Activated CD4-positive, alpha-beta memory T cell treated with anti-CD3 and anti-CD28 coated beads for 36 hours (primary cell): Measurements from ENCODE around the gene P2RY14. TPM values are rescaled to one million over a fixed set of nuclear protein-coding genes. Genes with fewer than 3 reads are reported as not detected.

Experiments
- CTCF ChIA-PET: fragments of 350-600 bp; sonication (Branson Sonifier 250); formaldehyde crosslinking; loops from one replicate; lab custom pipeline; 2021; ENCODE audit warnings: antibody characterized with exemption, inconsistent platforms; lab: Charles Lee
- POLR2A ChIA-PET: fragments of 350-600 bp; sonication (Branson Sonifier 250); formaldehyde crosslinking; loops from one replicate; lab custom pipeline; 2021; ENCODE audit warnings: antibody characterized with exemption; lab: Charles Lee
- DNase-seq: peaks from one replicate; pipeline ENCODE4 v3.0.0-alpha.2; 2020
- H3K27ac Mint-ChIP-seq: one replicate; pipeline ENCODE4 v1.8.0; 2021; ENCODE audit warnings: mixed read lengths
- H3K27me3 Mint-ChIP-seq: one replicate; pipeline ENCODE4 v1.8.0; 2021; ENCODE audit warnings: mixed read lengths
- H3K36me3 Mint-ChIP-seq: one replicate; pipeline ENCODE4 v1.8.0; 2021; ENCODE audit warnings: mixed read lengths
- H3K4me1 Mint-ChIP-seq: one replicate; pipeline ENCODE4 v1.8.0; 2021; ENCODE audit warnings: low read depth, mixed read lengths
- H3K4me3 Mint-ChIP-seq: one replicate; pipeline ENCODE4 v1.8.0; 2021; ENCODE audit warnings: mild to moderate bottlenecking, mixed read lengths
- H3K9me3 Mint-ChIP-seq: one replicate; pipeline ENCODE4 v1.8.0; 2021; ENCODE audit warnings: mixed read lengths
- intact Hi-C: fragments of 100-400 bp; cut with micrococcal nuclease; formaldehyde crosslinking; loops from one replicate; pipeline ENCODE4 v1.15.1; 2023
- total RNA-seq, 2 experiments: library from RNA; stranded (reverse); gene quantifications; one replicate each; pipeline ENCODE4 v1.2.3, GENCODE V29; 2021

The P2RY14 gene
- total RNA-seq, 2 experiments from 2014 or later, result 0.17 to 0.26 TPM

GRCh38 chr3:151301787-151302186, 23.4 kb upstream of the P2RY14 start:
- no peak overlapping the region for H3K27ac Mint-ChIP-seq
- DNase-seq, result no peak
- H3K4me3 Mint-ChIP-seq, result no peak overlapping the region
- no peaks in the 10 kb centered on the region for H3K9me3 Mint-ChIP-seq
- ChIA-PET POLR2A (no interaction called here), CTCF (interaction anchor here (1.5 to 1.6 kb wide), 2 partner anchors 10 to 26 kb away, joined by 4 read pairs; no protein-coding TSS in a partner anchor)
- peaks cover 52% of the 10 kb centered on the region for H3K4me1 Mint-ChIP-seq
- H3K27me3 Mint-ChIP-seq, result peaks cover 35% of the 10 kb centered on the region
- H3K36me3 Mint-ChIP-seq, result no peaks in the 10 kb centered on the region
- intact Hi-C loops, result loop anchor here (2.0 kb wide), 1 partner anchor 15 kb away; the partner anchor contains the start of gene GPR87

GRCh38 chr3:151300539-151300938, 22.2 kb upstream of the P2RY14 start:
- ChIA-PET CTCF (interaction anchor here (1.5 to 2.4 kb wide), 2 partner anchors 9 to 132 kb away, joined by 4 to 6 read pairs; no protein-coding TSS in a partner anchor), POLR2A (interaction anchor here (0.7 kb wide), 1 partner anchor 99 kb away, joined by 3 read pairs; no protein-coding TSS in a partner anchor)
- Mint-ChIP-seq H3K27me3 (peaks cover 35% of the 10 kb centered on the region), H3K4me1 (peaks cover 41% of the 10 kb centered on the region), H3K9me3 (no peaks in the 10 kb centered on the region), H3K27ac (no peak overlapping the region), H3K4me3 (no peak overlapping the region), H3K36me3 (no peaks in the 10 kb centered on the region)
- no peak for DNase-seq
- intact Hi-C loops, result loop anchor here (2.0 kb wide), 1 partner anchor 16 kb away; the partner anchor contains the start of gene GPR87

GRCh38 chr3:151299006-151299405, 20.7 kb upstream of the P2RY14 start:
- Mint-ChIP-seq H3K9me3 (no peaks in the 10 kb centered on the region), H3K27me3 (peaks cover 38% of the 10 kb centered on the region)

GRCh38 chr3:151297429-151297828, 19.1 kb upstream of the P2RY14 start:
- no peak overlapping the region for H3K4me3 Mint-ChIP-seq
- H3K27me3 Mint-ChIP-seq, result peaks cover 30% of the 10 kb centered on the region
- no peak overlapping the region for H3K27ac Mint-ChIP-seq
- POLR2A ChIA-PET, result no interaction called here
- no peak for DNase-seq
- H3K9me3 Mint-ChIP-seq, result no peaks in the 10 kb centered on the region
- no peaks in the 10 kb centered on the region for H3K36me3 Mint-ChIP-seq
- peaks cover 15% of the 10 kb centered on the region for H3K4me1 Mint-ChIP-seq
- CTCF ChIA-PET, result interaction anchor here (1.2 to 1.9 kb wide), 3 partner anchors 13 to 171 kb away, joined by 3 to 5 read pairs (median 3); no protein-coding TSS in a partner anchor
- intact Hi-C loops, result no loop called here

More at GRCh38 chr3:151299006-151299405, 20.7 kb upstream of the P2RY14 start:
- intact Hi-C loops, result no loop called here
- no peak overlapping the region for H3K4me3 Mint-ChIP-seq
- ChIA-PET POLR2A (interaction anchor here (0.5 kb wide), 1 partner anchor 93 kb away, joined by 3 read pairs; no protein-coding TSS in a partner anchor), CTCF (interaction anchor here (1.3 to 2.4 kb wide), 4 partner anchors 15 to 131 kb away, joined by 3 to 7 read pairs (median 6); no protein-coding TSS in a partner anchor)
- no peaks in the 10 kb centered on the region for H3K36me3 Mint-ChIP-seq
- H3K27ac Mint-ChIP-seq, result no peak overlapping the region
- DNase-seq, result no peak
- peaks cover 29% of the 10 kb centered on the region for H3K4me1 Mint-ChIP-seq

GRCh38 chr3:151296226-151296625, 17.9 kb upstream of the P2RY14 start:
- no peak for DNase-seq
- ChIA-PET POLR2A (no interaction called here), CTCF (interaction anchor here (1.3 kb wide), 1 partner anchor 128 kb away, joined by 3 read pairs; no protein-coding TSS in a partner anchor)
- H3K9me3 Mint-ChIP-seq, result no peaks in the 10 kb centered on the region
- H3K4me3 Mint-ChIP-seq, result no peak overlapping the region
- H3K27ac Mint-ChIP-seq, result no peak overlapping the region
- H3K36me3 Mint-ChIP-seq, result no peaks in the 10 kb centered on the region
- H3K27me3 Mint-ChIP-seq, result peaks cover 29% of the 10 kb centered on the region
- peaks cover 6% of the 10 kb centered on the region for H3K4me1 Mint-ChIP-seq
- intact Hi-C loops, result no loop called here

GRCh38 chr3:151293127-151293526, 14.8 kb upstream of the P2RY14 start:
- Mint-ChIP-seq H3K9me3 (no peaks in the 10 kb centered on the region), H3K4me1 (no peaks in the 10 kb centered on the region), H3K27me3 (peaks cover 15% of the 10 kb centered on the region), H3K4me3 (no peak overlapping the region), H3K27ac (no peak overlapping the region), H3K36me3 (no peaks in the 10 kb centered on the region)
- ChIA-PET CTCF (interaction anchor here (0.6 to 2.3 kb wide), 6 partner anchors 33 to 716 kb away, joined by 3 to 13 read pairs (median 8); no protein-coding TSS in a partner anchor), POLR2A (interaction anchor here (1.4 kb wide), 1 partner anchor 23 kb away, joined by 4 read pairs; the partner anchor contains the start of gene GPR87)
- DNase-seq, result no peak
- intact Hi-C loops, result no loop called here

- Mint-ChIP-seq H3K27me3 (peaks cover 9% of the 10 kb centered on the region), H3K4me3 (no peak overlapping the region), H3K4me1 (no peaks in the 10 kb centered on the region), H3K36me3 (no peaks in the 10 kb centered on the region), H3K27ac (no peak overlapping the region), H3K9me3 (no peaks in the 10 kb centered on the region)
- ChIA-PET POLR2A (no interaction called here), CTCF (interaction anchor here (1.0 to 1.1 kb wide), 2 partner anchors 14 to 134 kb away, joined by 3 read pairs; no protein-coding TSS in a partner anchor)
- intact Hi-C loops, result loop anchor here (1.0 to 2.0 kb wide), 2 partner anchors 37 to 548 kb away; no protein-coding TSS in a partner anchor
- no peak for DNase-seq
These were observed 12.3 kb upstream of the P2RY14 start for GRCh38 chr3:151290673-151291072.

GRCh38 chr3:151289445-151289844, 11.1 kb upstream of the P2RY14 start:
- Mint-ChIP-seq H3K36me3 (no peaks in the 10 kb centered on the region), H3K27me3 (peaks cover 6% of the 10 kb centered on the region), H3K4me1 (peaks cover under 1% of the 10 kb centered on the region), H3K27ac (no peak overlapping the region), H3K4me3 (no peak overlapping the region), H3K9me3 (no peaks in the 10 kb centered on the region)
- DNase-seq, result no peak
- CTCF ChIA-PET, result interaction anchor here (1.0 to 2.0 kb wide), 3 partner anchors 38 to 122 kb away, joined by 4 to 11 read pairs (median 7); no protein-coding TSS in a partner anchor
- POLR2A ChIA-PET, result no interaction called here
- intact Hi-C loops, result loop anchor here (10.0 kb wide), 1 partner anchor 745 kb away; the partner anchor contains the start of genes EIF2A and SERP1

GRCh38 chr3:151285940-151286339, 7.6 kb upstream of the P2RY14 start:
- H3K36me3 Mint-ChIP-seq, result no peaks in the 10 kb centered on the region
- no peak overlapping the region for H3K4me3 Mint-ChIP-seq
- POLR2A ChIA-PET, result no interaction called here
- no peak overlapping the region for H3K27ac Mint-ChIP-seq
- no peaks in the 10 kb centered on the region for H3K27me3 Mint-ChIP-seq
- intact Hi-C loops, result loop anchor here (2.0 to 10.0 kb wide), 2 partner anchors 199 to 741 kb away; partner anchors contain the start of genes EIF2A and SERP1
- CTCF ChIA-PET, result interaction anchor here (0.7 to 4.6 kb wide), 7 partner anchors 39 to 137 kb away, joined by 3 to 48 read pairs (median 3); partner anchors contain the start of gene P2RY13
- DNase-seq, result no peak
- peaks cover 21% of the 10 kb centered on the region for H3K4me1 Mint-ChIP-seq
- H3K9me3 Mint-ChIP-seq, result no peaks in the 10 kb centered on the region

GRCh38 chr3:151283907-151284461, 5.6 kb upstream of the P2RY14 start:
- H3K4me3 Mint-ChIP-seq, result no peak overlapping the region
- intact Hi-C loops, result loop anchor here (1.0 to 10.0 kb wide), 9 partner anchors 21 to 739 kb away; partner anchors contain the start of genes EIF2A, GPR87, P2RY13 and SERP1

GRCh38 chr3:151283387-151283786, 5.0 kb upstream of the P2RY14 start:
- no peak for DNase-seq
- intact Hi-C loops, result loop anchor here (1.0 to 10.0 kb wide), 7 partner anchors 33 to 739 kb away; partner anchors contain the start of genes EIF2A, GPR87, P2RY13 and SERP1
- ChIA-PET POLR2A (interaction anchor here (1.0 to 1.4 kb wide), 3 partner anchors 22 to 100 kb away, joined by 3 to 4 read pairs (median 3); partner anchors contain the start of gene GPR87), CTCF (interaction anchor here (0.7 to 9.6 kb wide), 15 partner anchors 15 to 127 kb away, joined by 3 to 157 read pairs (median 5); partner anchors contain the start of gene GPR171)
- no peaks in the 10 kb centered on the region for H3K9me3 Mint-ChIP-seq
- H3K27me3 Mint-ChIP-seq, result no peaks in the 10 kb centered on the region
- H3K27ac Mint-ChIP-seq, result peak overlapping the region; percentile 62
- no peaks in the 10 kb centered on the region for H3K36me3 Mint-ChIP-seq
- H3K4me1 Mint-ChIP-seq, result peaks cover 28% of the 10 kb centered on the region
- no peak overlapping the region for H3K4me3 Mint-ChIP-seq

More at GRCh38 chr3:151283907-151284461, 5.6 kb upstream of the P2RY14 start:
- H3K27ac Mint-ChIP-seq, result peak overlapping the region; percentile 59
- ChIA-PET POLR2A (interaction anchor here (1.0 to 1.4 kb wide), 5 partner anchors 21 to 100 kb away, joined by 3 to 4 read pairs (median 3); partner anchors contain the start of gene GPR87), CTCF (interaction anchor here (0.7 to 4.6 kb wide), 13 partner anchors 14 to 128 kb away, joined by 3 to 48 read pairs (median 5); no protein-coding TSS in a partner anchor)
- H3K4me1 Mint-ChIP-seq, result peaks cover 22% of the 10 kb centered on the region
- DNase-seq, result peak; percentile 67
- H3K36me3 Mint-ChIP-seq, result no peaks in the 10 kb centered on the region
- no peaks in the 10 kb centered on the region for H3K9me3 Mint-ChIP-seq
- no peaks in the 10 kb centered on the region for H3K27me3 Mint-ChIP-seq
